Osteocyte (in vitro differentiated cells): ENCODE data around the gene ODC1. TPM values are rescaled to one million over a fixed set of nuclear protein-coding genes. Genes with fewer than 3 reads are reported as not detected.

Experiments used
- DNase-seq: peaks from one replicate; pipeline ENCODE4 v3.0.0; 2021; ENCODE audit warnings: mixed read lengths; ENCODE audit not compliant: unreplicated experiment; ENCODE audit errors: extremely low spot score
- H3K27ac Mint-ChIP-seq: one replicate; pipeline ENCODE4 v1.8.0; 2021; ENCODE audit warnings: mild to moderate bottlenecking, mixed read lengths; ENCODE audit not compliant: unreplicated experiment
- H3K27me3 Mint-ChIP-seq: one replicate; pipeline ENCODE4 v1.8.0; 2021; ENCODE audit warnings: mixed read lengths; ENCODE audit not compliant: unreplicated experiment
- H3K36me3 Mint-ChIP-seq: one replicate; pipeline ENCODE4 v1.8.0; 2021; ENCODE audit warnings: mixed read lengths; ENCODE audit not compliant: unreplicated experiment
- H3K4me1 Mint-ChIP-seq: one replicate; pipeline ENCODE4 v1.8.0; 2021; ENCODE audit warnings: mixed read lengths; ENCODE audit not compliant: unreplicated experiment
- H3K4me3 Mint-ChIP-seq: one replicate; pipeline ENCODE4 v1.8.0; 2021; ENCODE audit warnings: mild to moderate bottlenecking, moderate library complexity, mixed read lengths; ENCODE audit not compliant: unreplicated experiment
- H3K9me3 Mint-ChIP-seq: one replicate; pipeline ENCODE4 v1.8.0; 2021; ENCODE audit warnings: mixed read lengths; ENCODE audit not compliant: unreplicated experiment
- total RNA-seq: library from RNA; stranded (reverse); gene quantifications from 2 replicates; pipeline ENCODE4 v1.2.1, GENCODE V29; 2021
- TF ChIP-seq, protein P1 (sequence below): fragments of 200-600 bp; sonication (generic); IDR thresholded peaks from 2 replicates; pipeline ENCODE4 v1.5.0; 2021; ENCODE audit warnings: antibody characterized with exemption, mild to moderate bottlenecking, moderate library complexity

Gene ODC1
- total RNA-seq, 1 donor from 2014 or later = 44.8 TPM

DNA sequence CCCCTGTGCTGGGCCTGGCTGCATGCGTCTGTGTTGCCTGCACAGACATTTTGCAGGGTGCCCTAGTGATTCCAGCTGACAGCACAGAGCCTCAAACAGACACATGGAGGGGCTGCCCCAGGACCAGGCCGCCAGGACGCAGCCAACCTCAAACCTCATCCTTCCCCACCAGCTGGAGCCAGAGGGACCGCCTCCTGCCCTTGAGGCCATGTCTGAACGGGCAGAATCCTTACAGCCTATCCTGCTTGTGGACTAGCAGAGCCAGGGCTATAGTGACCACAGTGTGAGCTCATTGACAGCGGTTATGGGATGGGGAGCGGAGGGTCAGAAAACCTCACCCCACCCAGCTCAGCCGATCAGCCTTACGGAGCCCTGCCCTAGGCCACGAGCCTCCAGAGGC, 22.4 kb downstream of the ODC1 start:
- peaks cover 18% of the 10 kb centered on the region for H3K4me1 Mint-ChIP-seq
- no peaks in the 10 kb centered on the region for H3K9me3 Mint-ChIP-seq
- DNase-seq = no peak
- H3K4me3 Mint-ChIP-seq = no peak overlapping the region
- H3K36me3 Mint-ChIP-seq = peaks cover 6% of the 10 kb centered on the region
- TF ChIP-seq, protein P1, sequence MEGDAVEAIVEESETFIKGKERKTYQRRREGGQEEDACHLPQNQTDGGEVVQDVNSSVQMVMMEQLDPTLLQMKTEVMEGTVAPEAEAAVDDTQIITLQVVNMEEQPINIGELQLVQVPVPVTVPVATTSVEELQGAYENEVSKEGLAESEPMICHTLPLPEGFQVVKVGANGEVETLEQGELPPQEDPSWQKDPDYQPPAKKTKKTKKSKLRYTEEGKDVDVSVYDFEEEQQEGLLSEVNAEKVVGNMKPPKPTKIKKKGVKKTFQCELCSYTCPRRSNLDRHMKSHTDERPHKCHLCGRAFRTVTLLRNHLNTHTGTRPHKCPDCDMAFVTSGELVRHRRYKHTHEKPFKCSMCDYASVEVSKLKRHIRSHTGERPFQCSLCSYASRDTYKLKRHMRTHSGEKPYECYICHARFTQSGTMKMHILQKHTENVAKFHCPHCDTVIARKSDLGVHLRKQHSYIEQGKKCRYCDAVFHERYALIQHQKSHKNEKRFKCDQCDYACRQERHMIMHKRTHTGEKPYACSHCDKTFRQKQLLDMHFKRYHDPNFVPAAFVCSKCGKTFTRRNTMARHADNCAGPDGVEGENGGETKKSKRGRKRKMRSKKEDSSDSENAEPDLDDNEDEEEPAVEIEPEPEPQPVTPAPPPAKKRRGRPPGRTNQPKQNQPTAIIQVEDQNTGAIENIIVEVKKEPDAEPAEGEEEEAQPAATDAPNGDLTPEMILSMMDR = no peak
- no peak overlapping the region for H3K27ac Mint-ChIP-seq
- no peaks in the 10 kb centered on the region for H3K27me3 Mint-ChIP-seq

DNA sequence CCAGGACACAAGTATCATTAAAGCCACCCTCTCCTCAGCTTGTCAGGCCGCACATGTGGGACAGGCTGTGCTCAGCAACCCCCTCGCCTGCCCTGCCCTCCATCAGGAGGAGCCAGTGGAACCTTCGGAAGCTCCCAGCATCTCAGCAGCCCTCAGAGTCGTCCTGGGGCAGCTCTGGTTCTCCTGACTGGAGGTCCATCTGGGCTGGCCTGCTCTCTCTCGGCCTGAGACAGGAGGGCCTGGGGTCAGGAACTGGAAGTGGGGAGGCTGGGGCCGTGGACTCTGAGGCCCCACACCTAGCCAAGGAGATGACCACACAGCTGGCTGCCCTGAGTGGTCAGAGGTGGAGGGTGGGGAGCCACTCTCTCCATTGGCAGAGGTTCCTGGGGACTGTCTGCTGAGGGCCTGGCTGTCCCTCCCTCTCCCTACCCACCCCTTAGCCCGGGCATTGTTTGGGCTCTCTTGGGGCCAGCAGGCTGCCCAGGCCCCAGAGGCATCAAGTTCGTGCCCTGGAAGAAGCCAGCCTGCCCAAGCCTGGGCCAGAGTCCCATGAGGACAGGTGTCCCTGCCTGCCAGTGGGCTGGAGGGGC, 23.1 kb downstream of the ODC1 start:
- no peaks in the 10 kb centered on the region for H3K9me3 Mint-ChIP-seq
- peaks cover 18% of the 10 kb centered on the region for H3K4me1 Mint-ChIP-seq
- H3K36me3 Mint-ChIP-seq = peaks cover 6% of the 10 kb centered on the region
- H3K4me3 Mint-ChIP-seq = no peak overlapping the region
- peak overlapping the region; percentile 41 for H3K27ac Mint-ChIP-seq
- no peaks in the 10 kb centered on the region for H3K27me3 Mint-ChIP-seq
- DNase-seq = no peak
- TF ChIP-seq, protein P1 = no peak

DNA sequence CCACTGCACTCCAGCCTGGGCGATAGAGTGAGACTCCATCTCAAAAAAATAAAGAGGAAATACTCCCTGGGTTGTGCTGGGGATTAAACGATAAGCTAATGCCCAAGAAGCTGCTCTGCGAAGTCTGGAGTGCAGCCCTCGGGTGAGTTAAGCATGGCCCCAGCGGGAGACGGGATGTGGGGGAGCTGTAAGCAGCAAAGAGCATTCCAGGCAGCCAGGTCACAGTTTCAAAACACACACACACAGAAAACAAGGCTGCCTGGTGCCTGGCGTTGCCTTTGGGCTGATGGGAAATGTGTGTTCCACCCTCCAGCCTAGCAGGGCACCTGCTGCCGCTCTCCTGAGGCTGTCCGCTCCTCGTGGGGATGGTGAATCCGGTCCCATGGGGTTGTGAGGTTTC, 24.1 kb downstream of the ODC1 start:
- TF ChIP-seq, protein P1 = no peak
- Mint-ChIP-seq H3K4me1 (peaks cover 18% of the 10 kb centered on the region), H3K36me3 (peaks cover 9% of the 10 kb centered on the region), H3K4me3 (no peak overlapping the region), H3K27ac (peak overlapping the region; percentile 73), H3K9me3 (no peaks in the 10 kb centered on the region), H3K27me3 (no peaks in the 10 kb centered on the region)
- DNase-seq = no peak

DNA sequence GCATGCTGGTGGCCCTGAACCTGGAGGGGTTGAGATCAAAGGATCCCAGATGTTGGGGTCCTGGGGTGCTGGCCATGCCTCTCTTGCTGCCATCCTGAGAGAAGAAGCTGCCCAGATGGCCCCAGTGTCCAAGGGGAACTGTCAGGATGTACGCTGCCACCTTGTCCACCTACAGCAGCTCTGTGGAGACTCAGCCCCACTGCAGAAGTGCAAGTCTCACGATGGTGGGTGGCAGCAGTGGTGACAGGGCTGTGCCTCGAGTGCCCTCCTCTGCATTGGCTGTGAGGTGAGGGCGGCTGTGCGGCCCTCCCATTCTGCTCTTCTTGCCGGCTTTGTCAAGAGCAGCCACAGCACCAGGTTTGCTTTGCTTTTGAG, 24.7 kb downstream of the ODC1 start:
- Mint-ChIP-seq H3K9me3 (no peaks in the 10 kb centered on the region), H3K27me3 (no peaks in the 10 kb centered on the region), H3K27ac (no peak overlapping the region), H3K36me3 (peaks cover 9% of the 10 kb centered on the region), H3K4me3 (no peak overlapping the region), H3K4me1 (peaks cover 21% of the 10 kb centered on the region)
- no peak for DNase-seq
- TF ChIP-seq, protein P1 = no peak

DNA sequence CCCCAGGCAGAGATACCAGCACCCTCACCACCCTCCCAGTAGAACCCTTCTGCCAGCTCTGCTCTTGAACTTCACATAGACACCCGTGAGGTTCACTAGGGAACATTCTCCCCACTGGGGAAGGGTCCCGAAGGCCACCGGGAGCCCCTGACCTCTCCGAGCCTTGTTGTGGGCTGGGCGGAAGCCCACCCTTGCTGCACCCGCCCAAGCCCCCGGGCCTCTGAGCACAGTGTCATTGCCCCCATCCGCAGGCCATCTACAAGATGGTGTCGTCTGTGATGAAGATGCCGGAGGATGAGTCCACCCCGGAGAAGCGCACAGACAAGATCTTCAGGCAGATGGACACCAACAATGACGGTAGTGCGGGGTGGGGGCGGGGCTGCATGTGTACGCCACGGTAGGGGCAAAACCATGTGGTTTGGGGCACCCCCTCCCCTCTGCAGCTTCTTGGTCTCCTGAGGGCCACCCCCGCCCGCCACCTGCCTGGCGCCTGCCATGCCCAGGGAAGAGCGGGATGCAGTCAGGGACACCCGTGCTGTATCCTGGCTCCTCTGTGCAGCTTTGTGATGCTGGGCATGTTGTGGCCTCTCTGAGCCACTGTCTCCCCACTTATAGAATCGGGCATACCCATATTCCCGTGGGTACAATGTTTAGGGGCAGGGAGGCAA, 25.3 kb downstream of the ODC1 start:
- TF ChIP-seq, protein P1 = no peak
- H3K36me3 Mint-ChIP-seq = peaks cover 9% of the 10 kb centered on the region
- no peak overlapping the region for H3K4me3 Mint-ChIP-seq
- no peaks in the 10 kb centered on the region for H3K9me3 Mint-ChIP-seq
- peaks cover 23% of the 10 kb centered on the region for H3K4me1 Mint-ChIP-seq
- no peak overlapping the region for H3K27ac Mint-ChIP-seq
- H3K27me3 Mint-ChIP-seq = no peaks in the 10 kb centered on the region
- DNase-seq = no peak
